Activated CD4-positive, alpha-beta memory T cell treated with anti-CD3 and anti-CD28 coated beads, Interleukin-2, amount 10 ng/mL, durations not matched to agents 7 days and 5 days (primary cell): ENCODE results near the gene CTF1. TPM values are rescaled to one million over a fixed set of nuclear protein-coding genes. Genes with fewer than 3 reads are reported as not detected.
A peak's percentile ranks its signal among the peaks of the same experiment; 100 is the strongest.
"Not testable (repeated sequence)": the region's sequence is repeated elsewhere in the genome, so short reads cannot be mapped to it uniquely, and the experiment has no call there.

ENCODE experiments used
- CTCF ChIA-PET: fragments of 350-600 bp; sonication (Branson Sonifier 250); formaldehyde crosslinking; loops from one replicate; lab custom pipeline; 2021; ENCODE audit warnings: antibody characterized with exemption, inconsistent platforms; lab: Charles Lee
- POLR2A ChIA-PET: fragments of 350-600 bp; sonication (Branson Sonifier 250); formaldehyde crosslinking; loops from one replicate; lab custom pipeline; 2021; ENCODE audit warnings: antibody characterized with exemption; lab: Charles Lee
- DNase-seq: peaks from one replicate; pipeline ENCODE4 v3.0.0-alpha.2; 2020
- H3K27ac Mint-ChIP-seq: one replicate; pipeline ENCODE4 v1.8.0; 2021; ENCODE audit warnings: mild to moderate bottlenecking, mixed read lengths
- H3K27me3 Mint-ChIP-seq: one replicate; pipeline ENCODE4 v1.8.0; 2021; ENCODE audit warnings: mixed read lengths
- H3K36me3 Mint-ChIP-seq: one replicate; pipeline ENCODE4 v1.8.0; 2021; ENCODE audit warnings: low read depth, mixed read lengths
- H3K4me1 Mint-ChIP-seq: one replicate; pipeline ENCODE4 v1.8.0; 2021; ENCODE audit warnings: mixed read lengths
- H3K4me3 Mint-ChIP-seq: one replicate; pipeline ENCODE4 v1.8.0; 2021; ENCODE audit warnings: mild to moderate bottlenecking, mixed read lengths
- H3K9me3 Mint-ChIP-seq: one replicate; pipeline ENCODE4 v1.8.0; 2021; ENCODE audit warnings: mixed read lengths
- total RNA-seq, 2 experiments: library from RNA; stranded (reverse); gene quantifications; one replicate each; pipeline ENCODE4 v1.2.3, GENCODE V29; 2021

Gene CTF1
- total RNA-seq, 2 experiments from 2014 or later: 0.20 to 0.25 TPM

DNA sequence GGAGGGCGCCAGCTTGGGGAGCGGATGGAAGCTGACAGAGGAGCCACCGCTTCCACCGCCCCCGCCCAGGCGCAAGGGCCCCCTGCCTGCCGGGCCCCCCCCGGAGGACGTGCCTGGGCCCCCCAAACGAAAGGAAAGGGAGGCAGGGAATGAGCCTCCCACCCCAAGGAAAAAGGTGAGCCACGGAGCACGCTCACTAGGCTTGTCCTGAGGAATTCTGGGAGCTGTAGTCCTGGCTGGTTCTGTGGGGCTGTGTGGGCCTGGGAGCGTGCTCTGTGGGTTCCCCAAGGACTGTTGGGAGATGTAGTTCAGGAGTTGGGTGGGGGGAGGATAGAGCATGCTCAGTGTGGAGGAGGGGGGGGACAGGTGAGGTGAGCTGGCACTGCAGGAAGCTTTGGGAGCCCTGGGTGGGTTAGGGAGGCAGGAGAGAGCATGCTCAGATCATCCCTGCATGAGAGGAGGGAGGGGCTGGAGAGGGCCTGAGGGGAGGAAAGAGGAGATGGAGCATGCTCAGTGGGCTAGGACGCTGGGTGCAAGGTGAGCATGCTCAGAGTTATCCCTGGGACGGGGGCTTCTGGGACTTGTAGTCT lies 31.5 kb downstream of the CTF1 start:
- H3K4me3 Mint-ChIP-seq: no peak overlapping the region
- peaks cover 13% of the 10 kb centered on the region for H3K4me1 Mint-ChIP-seq
- H3K27me3 Mint-ChIP-seq: no peaks in the 10 kb centered on the region
- no peaks in the 10 kb centered on the region for H3K9me3 Mint-ChIP-seq
- no peak for DNase-seq
- POLR2A ChIA-PET: interaction anchor here (0.7 to 0.8 kb wide), 2 partner anchors 21 to 145 kb away, joined by 3 read pairs; no protein-coding TSS in a partner anchor
- CTCF ChIA-PET: interaction anchor here (1.0 to 3.8 kb wide), 2 partner anchors 13 to 27 kb away, joined by 3 to 19 read pairs; no protein-coding TSS in a partner anchor
- H3K36me3 Mint-ChIP-seq: peaks cover 6% of the 10 kb centered on the region
- H3K27ac Mint-ChIP-seq: peak overlapping the region; percentile 16

- no peaks in the 10 kb centered on the region for H3K9me3 Mint-ChIP-seq
- ChIA-PET CTCF (interaction anchor here (1.0 to 3.8 kb wide), 2 partner anchors 12 to 84 kb away, joined by 4 to 19 read pairs; no protein-coding TSS in a partner anchor), POLR2A (no interaction called here)
- no peaks in the 10 kb centered on the region for H3K27me3 Mint-ChIP-seq
- no peak overlapping the region for H3K27ac Mint-ChIP-seq
- H3K4me3 Mint-ChIP-seq: no peak overlapping the region
- DNase-seq: no peak
- H3K4me1 Mint-ChIP-seq: peaks cover 13% of the 10 kb centered on the region
- H3K36me3 Mint-ChIP-seq: peaks cover 6% of the 10 kb centered on the region
These were observed 32.0 kb downstream of the CTF1 start for GRCh38 chr16:30928390-30928789.

GRCh38 chr16:30929167-30929566 lies 32.8 kb downstream of the CTF1 start:
- Mint-ChIP-seq H3K27me3 (no peaks in the 10 kb centered on the region), H3K27ac (no peak overlapping the region), H3K9me3 (no peaks in the 10 kb centered on the region), H3K4me1 (peaks cover 13% of the 10 kb centered on the region), H3K4me3 (no peak overlapping the region), H3K36me3 (peaks cover 6% of the 10 kb centered on the region)
- DNase-seq: no peak
- CTCF ChIA-PET: interaction anchor here (0.7 to 1.0 kb wide), 2 partner anchors 13 to 84 kb away, joined by 3 to 4 read pairs; no protein-coding TSS in a partner anchor
- POLR2A ChIA-PET: no interaction called here

DNA sequence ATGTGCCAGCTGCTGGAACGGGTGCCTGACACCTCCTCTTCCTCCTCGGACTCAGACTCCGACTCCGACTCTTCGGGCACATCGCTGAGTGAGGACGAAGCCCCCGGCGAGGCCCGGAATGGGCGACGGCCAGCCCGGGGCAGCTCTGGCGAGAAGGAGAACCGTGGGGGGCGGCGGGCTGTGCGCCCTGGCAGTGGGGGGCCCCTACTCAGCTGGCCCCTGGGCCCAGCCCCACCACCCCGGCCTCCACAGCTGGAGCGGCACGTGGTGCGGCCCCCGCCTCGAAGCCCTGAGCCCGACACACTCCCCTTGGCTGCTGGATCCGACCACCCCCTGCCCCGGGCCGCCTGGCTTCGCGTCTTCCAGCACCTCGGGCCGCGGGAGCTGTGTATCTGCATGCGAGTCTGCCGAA lies 33.8 kb downstream of the CTF1 start:
- Mint-ChIP-seq H3K27me3 (no peaks in the 10 kb centered on the region), H3K4me1 (peaks cover 15% of the 10 kb centered on the region), H3K27ac (no peak overlapping the region), H3K9me3 (no peaks in the 10 kb centered on the region), H3K4me3 (no peak overlapping the region), H3K36me3 (peaks cover 12% of the 10 kb centered on the region)
- POLR2A ChIA-PET: no interaction called here
- CTCF ChIA-PET: no interaction called here
- no peak for DNase-seq

DNA sequence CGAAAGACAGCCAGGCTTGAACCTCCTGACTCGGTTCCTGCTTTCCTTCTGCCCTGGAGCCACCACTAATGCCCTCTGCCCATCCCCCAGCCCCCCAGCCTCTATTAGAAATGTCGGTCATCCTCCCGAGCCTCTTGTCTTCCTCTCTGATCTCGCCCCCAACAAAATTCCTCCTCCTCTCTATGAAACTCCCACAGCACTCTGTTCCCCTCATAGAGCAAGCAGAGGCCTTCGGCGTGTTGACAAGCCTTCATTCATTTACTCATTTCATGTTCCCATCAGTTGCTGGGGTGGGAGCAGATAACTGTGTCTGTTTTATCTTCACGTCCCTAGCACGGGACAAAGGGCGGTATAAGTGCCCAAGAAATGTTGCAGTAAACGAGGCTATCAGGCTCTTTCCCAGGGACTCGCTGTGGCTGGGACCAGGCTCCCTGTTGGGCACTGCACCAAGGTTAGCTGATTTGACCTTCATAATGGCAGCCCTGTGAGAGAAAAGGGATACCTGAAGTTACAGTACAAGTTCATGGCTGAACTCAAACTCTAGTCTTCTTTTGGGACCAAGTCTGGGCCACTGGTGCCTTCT lies 34.7 kb downstream of the CTF1 start:
- ChIA-PET CTCF (interaction anchor here (0.6 to 2.8 kb wide), 3 partner anchors 11 to 88 kb away, joined by 3 to 15 read pairs (median 3); partner anchors contain the start of gene ORAI3), POLR2A (no interaction called here)
- no peak overlapping the region for H3K4me3 Mint-ChIP-seq
- no peaks in the 10 kb centered on the region for H3K27me3 Mint-ChIP-seq
- H3K4me1 Mint-ChIP-seq: peaks cover 17% of the 10 kb centered on the region
- no peaks in the 10 kb centered on the region for H3K9me3 Mint-ChIP-seq
- no peak for DNase-seq
- H3K27ac Mint-ChIP-seq: no peak overlapping the region
- H3K36me3 Mint-ChIP-seq: peaks cover 14% of the 10 kb centered on the region

GRCh38 chr16:30934827-30935557 lies 38.6 kb downstream of the CTF1 start:
- H3K4me3 Mint-ChIP-seq: no peak overlapping the region
- no peaks in the 10 kb centered on the region for H3K27me3 Mint-ChIP-seq
- peaks cover 25% of the 10 kb centered on the region for H3K4me1 Mint-ChIP-seq
- H3K27ac Mint-ChIP-seq: peak overlapping the region; percentile 60
- peaks cover 18% of the 10 kb centered on the region for H3K36me3 Mint-ChIP-seq
- POLR2A ChIA-PET: interaction anchor here (1.0 kb wide), 2 partner anchors 10 to 22 kb away, joined by 3 read pairs; partner anchors contain the start of gene SETD1A
- peak; percentile 57 for DNase-seq
- CTCF ChIA-PET: interaction anchor here (0.7 to 2.3 kb wide), 8 partner anchors 9 to 451 kb away, joined by 3 to 16 read pairs (median 5); partner anchors contain the start of gene ORAI3
- H3K9me3 Mint-ChIP-seq: no peaks in the 10 kb centered on the region

- no peak for DNase-seq
- H3K27me3 Mint-ChIP-seq: no peaks in the 10 kb centered on the region
- CTCF ChIA-PET: interaction anchor here (1.2 to 1.9 kb wide), 2 partner anchors 13 to 93 kb away, joined by 3 to 9 read pairs; no protein-coding TSS in a partner anchor
These were observed 41.3 kb downstream of the CTF1 start for GRCh38 chr16:30937692-30938091.

GRCh38 chr16:30939571-30939970 lies 43.2 kb downstream of the CTF1 start:
- DNase-seq, H3K27me3 Mint-ChIP-seq, POLR2A ChIA-PET, H3K9me3 Mint-ChIP-seq, H3K27ac Mint-ChIP-seq, H3K4me3 Mint-ChIP-seq: not testable (repeated sequence)
- peaks cover 48% of the 10 kb centered on the region for H3K4me1 Mint-ChIP-seq
- H3K36me3 Mint-ChIP-seq: peaks cover 26% of the 10 kb centered on the region
- CTCF ChIA-PET: interaction anchor here (0.9 to 4.5 kb wide), 6 partner anchors 11 to 125 kb away, joined by 3 to 94 read pairs (median 26); no protein-coding TSS in a partner anchor

More at GRCh38 chr16:30937692-30938091, 41.3 kb downstream of the CTF1 start:
- POLR2A ChIA-PET: no interaction called here
- H3K9me3 Mint-ChIP-seq: no peaks in the 10 kb centered on the region
- H3K36me3 Mint-ChIP-seq: peaks cover 16% of the 10 kb centered on the region
- H3K27ac Mint-ChIP-seq: peak overlapping the region; percentile 72
- H3K4me1 Mint-ChIP-seq: peaks cover 44% of the 10 kb centered on the region
- no peak overlapping the region for H3K4me3 Mint-ChIP-seq

- Mint-ChIP-seq H3K4me1 (peaks cover 38% of the 10 kb centered on the region), H3K4me3 (peak overlapping the region; percentile 64), H3K9me3 (no peaks in the 10 kb centered on the region), H3K27ac (peak overlapping the region; percentile 68), H3K27me3 (no peaks in the 10 kb centered on the region), H3K36me3 (peaks cover 29% of the 10 kb centered on the region)
- ChIA-PET POLR2A (interaction anchor here (1.2 to 2.9 kb wide), 5 partner anchors 8 to 238 kb away, joined by 3 to 18 read pairs (median 6); partner anchors contain the start of genes FUS, ORAI3 and SETD1A), CTCF (interaction anchor here (0.6 to 4.5 kb wide), 24 partner anchors 9 to 290 kb away, joined by 3 to 94 read pairs (median 4); partner anchors contain the start of genes KAT8 and PHKG2)
- DNase-seq: peak; percentile 81
These were observed 45.4 kb downstream of the CTF1 start for GRCh38 chr16:30941600-30942425.

- H3K9me3 Mint-ChIP-seq: no peaks in the 10 kb centered on the region
- CTCF ChIA-PET: interaction anchor here (0.6 to 4.5 kb wide), 21 partner anchors 7 to 291 kb away, joined by 3 to 94 read pairs (median 5); partner anchors contain the start of genes KAT8 and PHKG2
These were observed 46.0 kb downstream of the CTF1 start for GRCh38 chr16:30942426-30942806.

GRCh38 chr16:30944352-30944751 lies 47.9 kb downstream of the CTF1 start:
- Mint-ChIP-seq H3K36me3 (peaks cover 25% of the 10 kb centered on the region), H3K4me1 (peaks cover 30% of the 10 kb centered on the region), H3K4me3 (no peak overlapping the region), H3K27me3 (no peaks in the 10 kb centered on the region), H3K9me3 (no peaks in the 10 kb centered on the region), H3K27ac (no peak overlapping the region)
- DNase-seq: no peak
- POLR2A ChIA-PET: no interaction called here
- CTCF ChIA-PET: interaction anchor here (0.8 to 2.7 kb wide), 5 partner anchors 9 to 99 kb away, joined by 3 to 16 read pairs (median 4); no protein-coding TSS in a partner anchor

More at GRCh38 chr16:30942426-30942806, 46.0 kb downstream of the CTF1 start:
- Mint-ChIP-seq H3K4me1 (peaks cover 33% of the 10 kb centered on the region), H3K27me3 (no peaks in the 10 kb centered on the region), H3K4me3 (peak overlapping the region; percentile 64), H3K36me3 (peaks cover 29% of the 10 kb centered on the region), H3K27ac (peak overlapping the region; percentile 68)
- no peak for DNase-seq
- POLR2A ChIA-PET: interaction anchor here (1.2 to 2.9 kb wide), 4 partner anchors 7 to 238 kb away, joined by 5 to 18 read pairs (median 6); partner anchors contain the start of genes FUS, ORAI3 and SETD1A
